ENCODE data around the gene M1AP. TPM values are rescaled to one million over a fixed set of nuclear protein-coding genes. Genes with fewer than 3 reads are reported as not detected.

The M1AP gene
- under 1 TPM in 3 of 9 donors, not detected in 6; 0.21 to 0.88 (median 0.79) TPM for total RNA-seq
- polyA plus RNA-seq = under 1 TPM; 0.07 to 0.08 TPM
- long read RNA-seq, donor 1 = 0 reads
- long read RNA-seq, donor 2 = 0 reads
- long read RNA-seq, donor 3 = 0 reads

- WGBS, 4 donors = 9 to 20% (median 11%) methylated on average over 18 to 45 of the region's 45 CpGs
- Histone ChIP-seq H3K4me1 (peaks cover 0 to 7% (median 0%) of the 10 kb centered on the region in 12 donors), H3K27me3 (peaks cover 6 to 52% (median 18%) of the 10 kb centered on the region in 9 donors), H3K4me3 (peak within 1 kb of the TSS in 6 of 12 donors; percentile 17 to 42 (median 22)), H3K36me3 (no peaks in the 10 kb centered on the region), H3K27ac (no peak within 1 kb of the TSS), H3K9me3 (no peaks in the 10 kb centered on the region)
- TF ChIP-seq CTCF (IDR thresholded peaks at IDR 0.05) (no peak), POLR2A (IDR thresholded peaks at IDR 0.05) (no peak)
- ATAC-seq = peak in 2 of 4 donors; percentile 33 to 39
- intact Hi-C loops (cut with DNase I) = no loop called here
- DNase-seq = no peak
Observed at GRCh38 chr2:74648009-74648443, at the start of gene M1AP. M1AP (minus strand) TSS chr2:74648330; CDS start chr2:74640275, 8,055 bp downstream.

- no peak for ATAC-seq
- intact Hi-C loops (cut with DNase I) = loop anchor here in 5 of 10 donors (10.0 kb wide), 2 partner anchors 708 to 908 kb away; no protein-coding TSS in a partner anchor
- WGBS, 4 donors = 62 to 69% (median 63%) methylated on average over 2 of the region's 2 CpGs
- DNase-seq = no peak
- Histone ChIP-seq H3K9me3 (no peaks in the 10 kb centered on the region), H3K4me3 (no peak overlapping the region), H3K36me3 (no peaks in the 10 kb centered on the region), H3K4me1 (peaks cover 0 to 11% (median 0%) of the 10 kb centered on the region in 12 donors), H3K27me3 (no peaks in the 10 kb centered on the region), H3K27ac (no peak overlapping the region)
- no peak for TF ChIP-seq CTCF (IDR thresholded peaks at IDR 0.05)
- no peak for TF ChIP-seq POLR2A (IDR thresholded peaks at IDR 0.05)
Observed at GRCh38 chr2:74696829-74697228, 48.7 kb upstream of the M1AP start.

GRCh38 chr2:74695663-74696062 lies 47.5 kb upstream of the M1AP start:
- intact Hi-C loops (cut with DNase I) = loop anchor here in 5 of 10 donors (10.0 kb wide), 2 partner anchors 709 to 909 kb away; no protein-coding TSS in a partner anchor

More at GRCh38 chr2:74695663-74696062, 47.5 kb upstream of the M1AP start:
- Histone ChIP-seq H3K4me3 (no peak overlapping the region), H3K36me3 (no peaks in the 10 kb centered on the region), H3K27me3 (no peaks in the 10 kb centered on the region), H3K27ac (peak overlapping the region in 1 of 12 donors; percentile 34), H3K4me1 (peaks cover 0 to 11% (median 0%) of the 10 kb centered on the region in 12 donors), H3K9me3 (no peaks in the 10 kb centered on the region)
- DNase-seq = no peak
- TF ChIP-seq CTCF (IDR thresholded peaks at IDR 0.05) = no peak
- TF ChIP-seq POLR2A (IDR thresholded peaks at IDR 0.05) = no peak
- ATAC-seq = peak in 2 of 4 donors; percentile 72 to 78
- 38 to 68% (median 54%) methylated on average over 4 of the region's 4 CpGs for whole genome bisulfite sequencing, 4 donors

Data from heart left ventricle (tissue), 16 donors.